ENCODE data around the gene TBX5.

The TBX5 gene

GRCh38 chr12:114399664-114400211, 6.2 kb downstream of the TBX5 start:
- WGBS, 2 experiments, result 1% methylated on average over 28 to 30 of the region's 30 CpGs
- H3K36me3 ChIP-seq (ENCODE audit: control insufficient read depth, insufficient read depth, low read length), result no peaks in the 10 kb centered on the region

DNA sequence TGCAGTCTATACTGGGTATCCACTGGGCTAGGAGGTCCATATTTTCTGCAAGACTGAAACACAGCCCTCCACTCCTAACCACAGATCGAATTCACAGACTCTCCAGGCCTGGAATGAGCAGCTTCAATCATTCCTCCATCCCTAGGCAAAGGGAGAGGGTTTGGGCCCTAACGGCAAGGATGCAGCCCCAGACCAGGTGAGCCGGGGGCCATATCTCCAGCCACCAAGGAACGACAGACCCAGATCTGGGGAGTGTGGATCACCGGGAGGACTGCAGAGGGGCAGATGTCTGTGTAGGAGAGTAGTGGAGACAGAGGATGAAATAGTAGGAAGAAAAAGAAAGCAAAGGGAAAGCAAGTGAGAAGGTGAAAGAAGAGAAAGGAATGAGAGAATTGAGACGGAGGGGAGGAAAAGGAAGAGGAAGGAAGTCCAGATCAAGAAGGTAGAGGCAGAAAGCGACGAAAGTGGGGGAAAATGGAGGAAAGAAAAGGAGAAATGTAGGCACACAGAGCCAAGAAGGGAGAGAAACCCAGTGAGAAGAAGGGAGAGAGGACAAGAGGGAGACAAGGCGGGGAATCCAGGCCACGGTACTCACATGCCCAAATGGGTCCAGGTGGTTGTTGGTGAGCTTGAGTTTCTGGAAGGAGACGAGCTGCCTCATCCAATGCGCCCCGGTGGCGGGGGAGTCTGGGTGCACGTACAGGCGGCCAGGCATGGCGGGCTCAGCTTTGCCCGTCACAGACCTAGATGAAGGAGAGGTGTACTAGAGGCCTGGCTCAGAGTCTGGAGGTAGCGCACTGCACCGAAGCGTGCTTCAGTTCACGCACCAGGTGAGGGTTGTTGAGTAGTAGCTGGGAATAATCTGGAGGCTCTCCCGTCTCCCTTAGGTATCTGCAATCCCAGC, 7.7 kb downstream of the TBX5 start:
- Histone ChIP-seq H3K27me3 (ENCODE audit: control insufficient read depth, insufficient read depth, low read length, poor library complexity, severe bottlenecking) (peaks cover 100% of the 10 kb centered on the region), H3K9me3 (ENCODE audit: control insufficient read depth, low read length) (no peaks in the 10 kb centered on the region), H3K4me1 (ENCODE audit: control insufficient read depth, insufficient read depth, low read length) (peaks cover 10% of the 10 kb centered on the region), H3K27ac (ENCODE audit: insufficient read depth, low read depth, low read length, poor library complexity, severe bottlenecking) (no peak overlapping the region), H3K36me3 (ENCODE audit: control insufficient read depth, insufficient read depth, low read length) (no peaks in the 10 kb centered on the region), H3K4me3 (ENCODE audit: insufficient read depth, low read depth, low read length) (no peak overlapping the region)
- WGBS, 2 experiments, result 9% methylated on average over 23 of the region's 23 CpGs

More at GRCh38 chr12:114399664-114400211, 6.2 kb downstream of the TBX5 start:
- Histone ChIP-seq H3K27ac (ENCODE audit: insufficient read depth, low read depth, low read length, poor library complexity, severe bottlenecking) (no peak overlapping the region), H3K27me3 (ENCODE audit: control insufficient read depth, insufficient read depth, low read length, poor library complexity, severe bottlenecking) (peaks cover 100% of the 10 kb centered on the region), H3K9me3 (ENCODE audit: control insufficient read depth, low read length) (no peaks in the 10 kb centered on the region), H3K4me3 (ENCODE audit: insufficient read depth, low read depth, low read length) (no peak overlapping the region), H3K4me1 (ENCODE audit: control insufficient read depth, insufficient read depth, low read length) (peaks cover 13% of the 10 kb centered on the region)

DNA sequence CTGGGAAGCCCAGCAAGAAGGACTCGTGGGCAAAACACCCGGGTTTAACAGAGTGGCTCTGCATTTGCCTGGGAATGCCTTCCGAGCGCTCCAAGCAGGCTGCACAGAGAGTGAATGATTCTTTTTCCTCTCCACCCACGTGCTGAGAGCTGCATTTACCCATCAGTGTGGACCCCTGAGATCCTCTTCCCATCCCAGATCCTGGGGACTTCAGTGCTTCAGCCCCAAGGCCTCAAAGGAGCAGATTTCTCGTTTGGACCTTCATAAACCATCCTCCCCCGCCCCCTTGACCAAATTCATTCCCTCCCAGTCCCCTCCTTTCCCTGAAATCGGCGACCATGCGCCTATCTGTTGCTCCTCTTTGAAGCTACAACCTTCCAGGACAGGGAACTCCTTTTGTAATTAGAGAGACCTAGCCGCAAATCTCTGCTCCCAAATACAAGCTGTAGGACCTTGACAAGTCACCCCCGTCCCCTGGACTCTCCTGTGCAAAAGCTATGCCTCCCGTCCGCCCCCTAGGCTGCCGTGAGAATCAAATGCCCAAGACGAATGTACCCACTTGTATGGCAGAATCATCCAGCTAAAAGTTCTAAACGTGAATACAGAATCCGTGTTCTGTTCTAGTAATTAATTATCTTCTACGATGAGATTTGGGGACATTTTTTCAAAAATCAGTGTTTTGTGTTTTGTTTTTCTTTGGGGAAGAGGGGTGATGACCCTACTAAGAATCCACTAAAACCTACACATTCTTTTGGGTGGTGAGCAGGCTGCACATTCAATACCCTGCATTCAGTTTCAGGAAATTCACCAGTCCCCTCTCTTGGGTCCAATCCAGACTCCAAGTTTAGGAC, 8.8 kb downstream of the TBX5 start:
- 8 to 9% methylated on average over 19 of the region's 19 CpGs for WGBS, 2 experiments
- no peaks in the 10 kb centered on the region for H3K36me3 ChIP-seq (ENCODE audit: control insufficient read depth, insufficient read depth, low read length)
- peaks cover 100% of the 10 kb centered on the region for H3K27me3 ChIP-seq (ENCODE audit: control insufficient read depth, insufficient read depth, low read length, poor library complexity, severe bottlenecking)
- H3K4me3 ChIP-seq (ENCODE audit: insufficient read depth, low read depth, low read length), result no peak overlapping the region
- no peak overlapping the region for H3K27ac ChIP-seq (ENCODE audit: insufficient read depth, low read depth, low read length, poor library complexity, severe bottlenecking)
- peaks cover 10% of the 10 kb centered on the region for H3K4me1 ChIP-seq (ENCODE audit: control insufficient read depth, insufficient read depth, low read length)
- H3K9me3 ChIP-seq (ENCODE audit: control insufficient read depth, low read length), result no peaks in the 10 kb centered on the region

DNA sequence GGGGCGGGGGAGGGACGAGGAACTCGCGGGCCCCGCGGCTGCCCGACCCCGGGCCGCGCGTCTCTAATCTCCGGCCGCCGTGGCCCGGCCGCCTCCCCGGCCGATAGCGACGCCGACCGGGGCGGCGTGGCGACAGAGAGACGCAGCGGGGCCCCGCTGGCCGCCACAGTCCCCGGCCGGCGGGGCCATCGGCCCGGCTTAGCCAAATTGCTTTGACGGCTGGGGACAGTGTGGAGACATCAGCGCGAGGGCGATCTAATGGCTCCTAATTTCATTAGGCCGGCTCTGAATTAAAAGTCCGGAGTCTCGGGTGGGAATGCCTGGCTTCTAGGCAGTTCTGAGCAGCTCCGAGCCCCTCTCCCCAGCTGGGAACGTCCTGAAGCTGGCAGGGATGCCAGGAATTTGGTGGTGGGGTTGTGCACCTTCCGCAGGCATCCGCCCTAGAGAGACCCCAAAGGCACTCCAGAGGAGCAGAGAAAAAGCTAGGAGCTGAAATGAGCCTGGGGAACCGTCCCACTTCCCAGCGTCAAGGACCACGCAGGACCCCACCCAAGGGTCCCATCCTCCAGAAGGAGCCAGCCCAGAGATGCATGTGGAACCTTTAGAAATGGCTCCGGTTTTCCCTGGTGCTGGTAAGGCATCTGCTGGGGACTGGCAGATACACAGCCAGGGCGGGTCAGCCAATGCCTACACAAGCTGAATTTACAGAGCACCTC, 9.6 kb downstream of the TBX5 start:
- peaks cover 10% of the 10 kb centered on the region for H3K4me1 ChIP-seq (ENCODE audit: control insufficient read depth, insufficient read depth, low read length)
- H3K9me3 ChIP-seq (ENCODE audit: control insufficient read depth, low read length), result no peaks in the 10 kb centered on the region
- H3K36me3 ChIP-seq (ENCODE audit: control insufficient read depth, insufficient read depth, low read length), result no peaks in the 10 kb centered on the region
- no peak overlapping the region for H3K4me3 ChIP-seq (ENCODE audit: insufficient read depth, low read depth, low read length)
- 2% methylated on average over 50 of the region's 50 CpGs for WGBS, 2 experiments
- no peak overlapping the region for H3K27ac ChIP-seq (ENCODE audit: insufficient read depth, low read depth, low read length, poor library complexity, severe bottlenecking)
- H3K27me3 ChIP-seq (ENCODE audit: control insufficient read depth, insufficient read depth, low read length, poor library complexity, severe bottlenecking), result peaks cover 100% of the 10 kb centered on the region

- Histone ChIP-seq H3K27ac (ENCODE audit: insufficient read depth, low read depth, low read length, poor library complexity, severe bottlenecking) (no peak overlapping the region), H3K4me1 (ENCODE audit: control insufficient read depth, insufficient read depth, low read length) (peaks cover 10% of the 10 kb centered on the region), H3K4me3 (ENCODE audit: insufficient read depth, low read depth, low read length) (no peak overlapping the region), H3K27me3 (ENCODE audit: control insufficient read depth, insufficient read depth, low read length, poor library complexity, severe bottlenecking) (peaks cover 99% of the 10 kb centered on the region), H3K9me3 (ENCODE audit: control insufficient read depth, low read length) (no peaks in the 10 kb centered on the region), H3K36me3 (ENCODE audit: control insufficient read depth, insufficient read depth, low read length) (no peaks in the 10 kb centered on the region)
- WGBS, 2 experiments, result 1 to 2% methylated on average over 17 of the region's 17 CpGs
Measured at GRCh38 chr12:114395755-114396152, 10.2 kb downstream of the TBX5 start.

GRCh38 chr12:114395233-114395632, 10.7 kb downstream of the TBX5 start:
- no peaks in the 10 kb centered on the region for H3K9me3 ChIP-seq (ENCODE audit: control insufficient read depth, low read length)
- no peak overlapping the region for H3K4me3 ChIP-seq (ENCODE audit: insufficient read depth, low read depth, low read length)
- 7 to 9% methylated on average over 3 to 5 of the region's 6 CpGs for WGBS, 2 experiments
- peaks cover 10% of the 10 kb centered on the region for H3K4me1 ChIP-seq (ENCODE audit: control insufficient read depth, insufficient read depth, low read length)
- no peaks in the 10 kb centered on the region for H3K36me3 ChIP-seq (ENCODE audit: control insufficient read depth, insufficient read depth, low read length)
- peaks cover 94% of the 10 kb centered on the region for H3K27me3 ChIP-seq (ENCODE audit: control insufficient read depth, insufficient read depth, low read length, poor library complexity, severe bottlenecking)
- H3K27ac ChIP-seq (ENCODE audit: insufficient read depth, low read depth, low read length, poor library complexity, severe bottlenecking), result no peak overlapping the region

GRCh38 chr12:114393569-114393968, 12.4 kb downstream of the TBX5 start:
- Histone ChIP-seq H3K27me3 (ENCODE audit: control insufficient read depth, insufficient read depth, low read length, poor library complexity, severe bottlenecking) (peaks cover 77% of the 10 kb centered on the region), H3K9me3 (ENCODE audit: control insufficient read depth, low read length) (no peaks in the 10 kb centered on the region), H3K36me3 (ENCODE audit: control insufficient read depth, insufficient read depth, low read length) (no peaks in the 10 kb centered on the region), H3K4me3 (ENCODE audit: insufficient read depth, low read depth, low read length) (no peak overlapping the region), H3K27ac (ENCODE audit: insufficient read depth, low read depth, low read length, poor library complexity, severe bottlenecking) (no peak overlapping the region), H3K4me1 (ENCODE audit: control insufficient read depth, insufficient read depth, low read length) (peaks cover 10% of the 10 kb centered on the region)
- WGBS, 2 experiments, result 49 to 61% methylated on average over 4 of the region's 4 CpGs

- peaks cover 10% of the 10 kb centered on the region for H3K4me1 ChIP-seq (ENCODE audit: control insufficient read depth, insufficient read depth, low read length)
- 76 to 86% methylated on average over 5 of the region's 5 CpGs for WGBS, 2 experiments
- H3K27me3 ChIP-seq (ENCODE audit: control insufficient read depth, insufficient read depth, low read length, poor library complexity, severe bottlenecking), result peaks cover 71% of the 10 kb centered on the region
- H3K27ac ChIP-seq (ENCODE audit: insufficient read depth, low read depth, low read length, poor library complexity, severe bottlenecking), result no peak overlapping the region
- H3K36me3 ChIP-seq (ENCODE audit: control insufficient read depth, insufficient read depth, low read length), result no peaks in the 10 kb centered on the region
- H3K9me3 ChIP-seq (ENCODE audit: control insufficient read depth, low read length), result no peaks in the 10 kb centered on the region
- no peak overlapping the region for H3K4me3 ChIP-seq (ENCODE audit: insufficient read depth, low read depth, low read length)
Measured at GRCh38 chr12:114392909-114393308, 13.0 kb downstream of the TBX5 start.

DNA sequence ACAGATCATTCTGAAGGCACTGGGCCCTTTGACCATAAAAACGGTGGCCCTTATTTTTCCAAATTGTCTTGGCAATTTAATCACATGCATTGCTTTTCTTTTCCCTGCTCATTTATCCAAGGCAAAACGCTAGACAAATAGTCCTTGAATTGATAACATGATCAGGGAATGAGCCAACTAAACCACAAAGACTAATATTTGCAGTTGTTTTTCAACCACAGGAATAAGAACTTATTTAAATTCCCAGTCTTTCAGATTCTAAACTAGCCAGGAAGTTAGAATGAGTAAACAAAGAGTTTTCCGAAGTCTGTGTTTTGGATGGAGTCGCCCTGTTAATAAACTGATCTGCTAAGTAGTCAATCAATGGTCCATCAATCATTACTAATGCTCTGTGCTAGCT, 14.9 kb downstream of the TBX5 start:
- H3K9me3 ChIP-seq (ENCODE audit: control insufficient read depth, low read length), result no peaks in the 10 kb centered on the region
- WGBS, 2 experiments, result 90 to 96% methylated on average over 2 of the region's 4 CpGs
- H3K27me3 ChIP-seq (ENCODE audit: control insufficient read depth, insufficient read depth, low read length, poor library complexity, severe bottlenecking), result peaks cover 52% of the 10 kb centered on the region
- H3K36me3 ChIP-seq (ENCODE audit: control insufficient read depth, insufficient read depth, low read length), result no peaks in the 10 kb centered on the region
- H3K4me3 ChIP-seq (ENCODE audit: insufficient read depth, low read depth, low read length), result no peak overlapping the region
- no peak overlapping the region for H3K27ac ChIP-seq (ENCODE audit: insufficient read depth, low read depth, low read length, poor library complexity, severe bottlenecking)
- peaks cover 5% of the 10 kb centered on the region for H3K4me1 ChIP-seq (ENCODE audit: control insufficient read depth, insufficient read depth, low read length)

Measured in ectodermal cell (in vitro differentiated cells).